ENCODE results near the gene PLK3. TPM values are rescaled to one million over a fixed set of nuclear protein-coding genes. Genes with fewer than 3 reads are reported as not detected.

Gene PLK3
- total RNA-seq = 19.6 and 21.9 TPM in 2 replicates

GRCh38 chr1:44799770-44800584 is at the start of gene PLK3:
Gene PLK3, plus strand, starts transcription at chr1:44800377. Its CDS starts 87 bp downstream, at chr1:44800464.

GRCh38 chr1:44775078-44775929 is 24.9 kb upstream of the PLK3 start, which contains the start of gene RPS8:
Gene RPS8, plus strand, starts transcription at chr1:44775540. Its CDS starts 57 bp downstream, at chr1:44775597.

GRCh38 chr1:44788120-44788860 is 11.9 kb upstream of the PLK3 start, which contains the start of gene BEST4:
Gene BEST4, minus strand, starts transcription at chr1:44788170. Its CDS starts 465 bp downstream, at chr1:44787705.

DNA sequence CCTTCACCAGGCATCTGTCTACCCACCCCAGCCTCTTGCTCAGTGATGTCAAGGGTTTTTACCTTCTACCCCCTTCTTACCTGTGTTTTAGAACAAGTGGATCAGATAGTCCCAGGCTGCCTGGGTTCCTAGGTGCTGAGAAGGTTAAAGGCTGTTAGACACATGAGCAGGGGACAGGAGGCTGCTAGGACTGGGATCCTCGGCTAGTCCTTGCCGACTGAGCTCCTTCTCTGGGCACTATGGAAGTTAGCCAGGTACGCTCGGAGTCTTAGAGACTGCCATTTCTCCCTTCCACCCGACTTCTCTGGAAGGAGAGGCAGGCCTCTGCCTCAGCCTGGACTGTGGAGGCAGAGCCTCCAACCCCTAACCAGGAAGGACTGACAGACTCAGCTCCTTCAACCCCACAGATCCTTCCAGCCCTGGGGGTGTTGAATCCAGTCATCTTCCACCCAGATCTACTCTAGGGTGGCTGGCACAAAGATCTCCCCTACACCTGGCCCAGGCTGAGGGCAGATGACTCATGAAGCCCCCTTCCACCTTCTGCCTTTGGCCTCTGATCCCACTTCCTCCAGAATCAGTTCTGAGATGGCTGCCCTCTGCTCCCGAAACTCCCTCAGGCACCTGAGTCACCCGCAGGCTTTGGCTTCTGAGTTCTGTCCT is 6.7 kb downstream of the PLK3 start, which contains the start of gene DYNLT4:
TSS of gene DYNLT4 (minus strand) at position 648 of the 660 bp plus-strand sequence. CDS start 683 bp downstream, outside the sequence.

GRCh38 chr1:44808063-44808937 is 8.1 kb downstream of the PLK3 start, which contains the start of gene BTBD19:
Gene BTBD19, plus strand, starts transcription at chr1:44808523. Its CDS starts 298 bp downstream, at chr1:44808821.

DNA sequence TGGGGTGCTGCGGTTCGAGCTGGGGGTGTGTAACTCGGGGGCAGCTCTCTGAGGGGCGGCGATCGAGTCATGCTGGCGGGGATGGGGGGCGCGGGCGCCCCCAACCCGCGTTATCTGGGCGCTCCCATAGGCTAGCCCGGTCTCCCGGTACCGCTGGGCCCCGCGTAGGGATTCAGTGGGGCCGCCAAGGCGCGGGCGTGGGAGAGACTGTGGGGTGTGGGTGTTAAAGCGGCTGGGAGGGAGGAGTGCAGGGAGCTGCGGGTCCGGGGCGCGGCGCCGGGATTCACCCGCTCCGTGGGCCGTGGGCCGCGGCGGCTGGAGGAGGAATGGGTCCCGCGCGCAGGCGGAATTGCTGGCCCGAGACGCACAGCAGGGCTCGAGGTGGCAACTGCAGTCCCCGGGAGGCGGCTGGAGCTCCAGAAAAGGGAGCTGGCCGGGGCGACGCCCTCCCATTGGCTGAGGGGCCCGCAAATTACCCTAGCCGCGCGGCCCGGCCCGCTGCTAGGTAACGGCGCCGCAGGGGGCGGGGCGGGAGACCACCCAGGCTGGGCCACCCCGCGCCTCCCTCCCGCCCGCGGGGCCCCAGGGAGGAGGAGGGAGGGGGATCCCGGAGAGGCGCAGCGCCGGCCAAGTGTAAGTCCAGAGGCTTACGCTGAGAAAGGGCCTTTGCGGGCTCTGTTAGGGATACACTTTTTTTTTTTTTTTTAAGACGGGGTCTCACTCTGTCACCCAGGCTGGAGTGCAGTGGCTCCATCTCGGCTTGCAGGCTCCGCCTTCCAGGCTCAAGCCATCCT is 42.9 kb downstream of the PLK3 start, which contains the start of gene PTCH2:
TSS of gene PTCH2 (minus strand) at position 392 of the 794 bp plus-strand sequence. CDS start at position 71, 321 bp downstream.

Other genes with a start within 250 kb of the PLK3 start
- 9.0 and 15.2 TPM in 2 replicates for gene TMEM53, start 125.9 kb upstream of the PLK3 start, total RNA-seq
- 1.4 TPM in 1 of 2 replicates, not detected in the other for gene ARMH1, start 125.7 kb upstream of the PLK3 start, total RNA-seq
- gene RNU5D-1, start 69.2 kb upstream of the PLK3 start, total RNA-seq = not detected in 2 replicates
- 3.9 and 84.2 TPM in 2 replicates for gene KIF2C, start 60.5 kb upstream of the PLK3 start, total RNA-seq
- 1,486 and 1,507 TPM in 2 replicates for gene RPS8, start 24.8 kb upstream of the PLK3 start, total RNA-seq
- gene BEST4, start 12.2 kb upstream of the PLK3 start, total RNA-seq = under 0.01 and 0.38 TPM in 2 replicates
- 0.76 TPM in 1 of 2 replicates, not detected in the other for gene DYNLT4, start 7.0 kb downstream of the PLK3 start, total RNA-seq
- 3.4 and 13.3 TPM in 2 replicates for gene BTBD19, start 8.1 kb downstream of the PLK3 start, total RNA-seq
- under 0.01 TPM in 2 replicates for gene PTCH2, start 42.9 kb downstream of the PLK3 start, total RNA-seq
- gene EIF2B3, start 186.2 kb downstream of the PLK3 start, total RNA-seq = 10.5 and 26.4 TPM in 2 replicates
- 34.4 and 37.3 TPM in 2 replicates for gene HECTD3, start 210.9 kb downstream of the PLK3 start, total RNA-seq
- 119 and 134 TPM in 2 replicates for gene UROD, start 211.9 kb downstream of the PLK3 start, total RNA-seq